Upper lobe of right lung (tissue), 1 donor: Measurements from ENCODE around the gene SPN. TPM values are rescaled to one million over a fixed set of nuclear protein-coding genes. Genes with fewer than 3 reads are reported as not detected.
"Not testable (repeated sequence)": the region's sequence is repeated elsewhere in the genome, so short reads cannot be mapped to it uniquely, and the experiment has no call there.

Source experiments
- ATAC-seq: fragments of 200-7000 bp; cut with Tn5 transposase; one replicate; pipeline ENCODE4 v1.9.1; 2020; ENCODE audit warnings: mild to moderate bottlenecking, moderate library complexity
- DNase-seq: peaks from one replicate; pipeline ENCODE4 v3.0.0-alpha.2; 2020
- H3K27ac ChIP-seq: fragments of 200-600 bp; one replicate; pipeline ENCODE4 v1.8.0; 2022
- H3K27me3 ChIP-seq: fragments of 200-600 bp; one replicate; pipeline ENCODE4 v1.8.0; 2022; ENCODE audit warnings: mild to moderate bottlenecking
- H3K36me3 ChIP-seq: fragments of 200-600 bp; one replicate; pipeline ENCODE4 v1.8.0; 2022
- H3K4me1 ChIP-seq: fragments of 200-600 bp; one replicate; pipeline ENCODE4 v1.8.0; 2022
- H3K4me3 ChIP-seq: fragments of 200-600 bp; one replicate; pipeline ENCODE4 v1.8.0; 2022; ENCODE audit warnings: mild to moderate bottlenecking
- H3K9me3 ChIP-seq: fragments of 200-600 bp; one replicate; pipeline ENCODE4 v1.8.0; 2022
- CTCF ChIP-seq: fragments of 200-600 bp; IDR thresholded peaks from one replicate; pipeline ENCODE4 v1.8.0; 2022; ENCODE audit warnings: antibody characterized with exemption
- intact Hi-C: fragments of 100-400 bp; cut with DNase I; formaldehyde crosslinking; loops from one replicate; pipeline ENCODE4 v1.11.0; 2022
- total RNA-seq: library from RNA; stranded (reverse); fragmentation: NEBNext Ultra II Directional; extraction: Animal tissue kit (Norgen Biotek cat#: 25700); gene quantifications from one replicate; pipeline ENCODE4 v1.2.1, GENCODE V29; 2021
- donor health status: DM: no; HTN: yes; CAD: no; lungs with severe emphysema.

Gene SPN
- total RNA-seq, 1 donor from 2014 or later: 70.7 TPM

- Histone ChIP-seq H3K4me1 (no peaks in the 10 kb centered on the region), H3K27ac (peak overlapping the region; percentile 66), H3K36me3 (no peaks in the 10 kb centered on the region), H3K27me3 (no peaks in the 10 kb centered on the region), H3K4me3 (peak overlapping the region; percentile 51), H3K9me3 (no peaks in the 10 kb centered on the region)
- no peak for TF ChIP-seq CTCF
- ATAC-seq (peak; percentile 4), DNase-seq (peak; percentile 67)
- intact Hi-C loops: no loop called here
These were observed 375 bp upstream of the SPN start for GRCh38 chr16:29662729-29663015.

- no peak for ATAC-seq
These were observed 702 bp downstream of the SPN start for GRCh38 chr16:29663807-29664090.

GRCh38 chr16:29664091-29664921 lies 1.3 kb downstream of the SPN start:
- no peak for TF ChIP-seq CTCF

More at GRCh38 chr16:29663807-29664090, 702 bp downstream of the SPN start:
- Histone ChIP-seq H3K4me1 (no peaks in the 10 kb centered on the region), H3K36me3 (no peaks in the 10 kb centered on the region), H3K27ac (peak overlapping the region; percentile 66), H3K27me3 (no peaks in the 10 kb centered on the region), H3K9me3 (no peaks in the 10 kb centered on the region), H3K4me3 (peak overlapping the region; percentile 51)
- TF ChIP-seq CTCF: no peak
- intact Hi-C loops: no loop called here
- DNase-seq: no peak

GRCh38 chr16:29665294-29666077 lies 2.4 kb downstream of the SPN start:
- intact Hi-C loops: no loop called here
- DNase-seq: peak; percentile 64

More at GRCh38 chr16:29664091-29664921, 1.3 kb downstream of the SPN start:
- peak overlapping the region; percentile 42 for H3K27ac ChIP-seq
- peak; percentile 74 for DNase-seq
- H3K36me3 ChIP-seq: no peaks in the 10 kb centered on the region
- no peaks in the 10 kb centered on the region for H3K4me1 ChIP-seq
- ATAC-seq: peak; percentile 45
- H3K4me3 ChIP-seq: peak overlapping the region; percentile 51
- intact Hi-C loops: no loop called here
- H3K9me3 ChIP-seq: no peaks in the 10 kb centered on the region
- H3K27me3 ChIP-seq: no peaks in the 10 kb centered on the region

GRCh38 chr16:29667322-29667610 lies 4.2 kb downstream of the SPN start:
- H3K27ac ChIP-seq: peak overlapping the region; percentile 51
- H3K4me3 ChIP-seq, H3K9me3 ChIP-seq, DNase-seq, ATAC-seq, H3K4me1 ChIP-seq, H3K36me3 ChIP-seq, intact Hi-C loops, H3K27me3 ChIP-seq: not testable (repeated sequence)

More at GRCh38 chr16:29665294-29666077, 2.4 kb downstream of the SPN start:
- no peak for ATAC-seq
- H3K4me1 ChIP-seq: no peaks in the 10 kb centered on the region
- H3K4me3 ChIP-seq: peak overlapping the region; percentile 51
- H3K27ac ChIP-seq: no peak overlapping the region
- H3K9me3 ChIP-seq: no peaks in the 10 kb centered on the region
- no peaks in the 10 kb centered on the region for H3K27me3 ChIP-seq
- TF ChIP-seq CTCF: no peak
- H3K36me3 ChIP-seq: no peaks in the 10 kb centered on the region

- intact Hi-C loops: no loop called here
- no peaks in the 10 kb centered on the region for H3K4me1 ChIP-seq
These were observed 4.7 kb downstream of the SPN start for GRCh38 chr16:29667755-29668154.

More at GRCh38 chr16:29667755-29668154, 4.7 kb downstream of the SPN start:
- no peak overlapping the region for H3K4me3 ChIP-seq
- H3K9me3 ChIP-seq: no peaks in the 10 kb centered on the region
- H3K27ac ChIP-seq: no peak overlapping the region
- H3K27me3 ChIP-seq: no peaks in the 10 kb centered on the region
- H3K36me3 ChIP-seq: no peaks in the 10 kb centered on the region
- TF ChIP-seq CTCF: no peak
- no peak for ATAC-seq
- no peak for DNase-seq
